T47D (cell line): ENCODE data around the gene CD4.
"Not testable (repeated sequence)": the region's sequence is repeated elsewhere in the genome, so short reads cannot be mapped to it uniquely, and the experiment has no call there.

Experiments
- DNase-seq, 2 experiments: peaks; one replicate each; pipeline versions ENCODE4 v3.0.0 to v3.0.0-alpha.2; 2011 to 2012; ENCODE audit warnings: low read depth in 1 of 2, low spot score in 1 of 2
- JUND ChIP-seq: IDR thresholded peaks from 2 replicates; pipeline ENCODE4 v1.6.1; 2012; ENCODE audit warnings: low read depth
- in situ Hi-C: cut with HindIII; loops from 2 replicates; pipeline ENCODE4 v1.10.0; 2016; ENCODE audit warnings: low sequenced_read_pairs, low pct_unique_long_range_greater_than_20kb

The CD4 gene

GRCh38 chr12:6854036-6854435, 64.7 kb downstream of the CD4 start:
- TF ChIP-seq JUND: no peak

GRCh38 chr12:6855322-6855721, 66.0 kb downstream of the CD4 start:
- in situ Hi-C loops: no loop called here

More at GRCh38 chr12:6854036-6854435, 64.7 kb downstream of the CD4 start:
- in situ Hi-C loops: no loop called here
- no peak for DNase-seq

GRCh38 chr12:6858799-6859198, 69.5 kb downstream of the CD4 start:
- TF ChIP-seq JUND: no peak
- DNase-seq: no peak
- in situ Hi-C loops: no loop called here

More at GRCh38 chr12:6855322-6855721, 66.0 kb downstream of the CD4 start:
- DNase-seq: no peak
- TF ChIP-seq JUND: no peak

GRCh38 chr12:6860116-6860515, 70.8 kb downstream of the CD4 start:
- no peak for TF ChIP-seq JUND
- DNase-seq: no peak
- in situ Hi-C loops: no loop called here

GRCh38 chr12:6860942-6861341, 71.6 kb downstream of the CD4 start:
- DNase-seq: no peak
- in situ Hi-C loops: no loop called here
- no peak for TF ChIP-seq JUND

GRCh38 chr12:6861391-6861790, 72.1 kb downstream of the CD4 start:
- in situ Hi-C loops: no loop called here
- TF ChIP-seq JUND: no peak
- no peak for DNase-seq

GRCh38 chr12:6863033-6863432, 73.7 kb downstream of the CD4 start:
- in situ Hi-C loops: no loop called here
- no peak for DNase-seq
- TF ChIP-seq JUND: no peak

- no peak for TF ChIP-seq JUND
- DNase-seq: no peak
- in situ Hi-C loops: no loop called here
Measured at GRCh38 chr12:6863586-6864321, 74.4 kb downstream of the CD4 start.

GRCh38 chr12:6865307-6865706, 76.0 kb downstream of the CD4 start:
- DNase-seq, in situ Hi-C loops: not testable (repeated sequence)

- in situ Hi-C loops: no loop called here
- DNase-seq: no peak
Measured at GRCh38 chr12:6866163-6866919, 77.0 kb downstream of the CD4 start.

GRCh38 chr12:6866920-6867412, 77.6 kb downstream of the CD4 start:
- TF ChIP-seq JUND: no peak
- in situ Hi-C loops: no loop called here
- no peak for DNase-seq

More at GRCh38 chr12:6866163-6866919, 77.0 kb downstream of the CD4 start:
- TF ChIP-seq JUND: no peak

GRCh38 chr12:6867413-6868210, 78.3 kb downstream of the CD4 start, which contains the start of gene TPI1:
Gene TPI1 (plus strand): TSS chr12:6867531. CDS start chr12:6867567, 36 bp downstream.
- no peak for TF ChIP-seq JUND
- in situ Hi-C loops: no loop called here

More at GRCh38 chr12:6867413-6868210, 78.3 kb downstream of the CD4 start, which contains the start of gene TPI1:
- DNase-seq: peak; percentile 19 to 58
